ENCODE results near the gene CDCP2. TPM values are rescaled to one million over a fixed set of nuclear protein-coding genes. Genes with fewer than 3 reads are reported as not detected.

CDCP2 gene
- total and polyA plus RNA-seq, 2 of the 8 experiments (the other 6 are each of a cell fraction or from before 2014, with no cell fraction given) = not detected

DNA sequence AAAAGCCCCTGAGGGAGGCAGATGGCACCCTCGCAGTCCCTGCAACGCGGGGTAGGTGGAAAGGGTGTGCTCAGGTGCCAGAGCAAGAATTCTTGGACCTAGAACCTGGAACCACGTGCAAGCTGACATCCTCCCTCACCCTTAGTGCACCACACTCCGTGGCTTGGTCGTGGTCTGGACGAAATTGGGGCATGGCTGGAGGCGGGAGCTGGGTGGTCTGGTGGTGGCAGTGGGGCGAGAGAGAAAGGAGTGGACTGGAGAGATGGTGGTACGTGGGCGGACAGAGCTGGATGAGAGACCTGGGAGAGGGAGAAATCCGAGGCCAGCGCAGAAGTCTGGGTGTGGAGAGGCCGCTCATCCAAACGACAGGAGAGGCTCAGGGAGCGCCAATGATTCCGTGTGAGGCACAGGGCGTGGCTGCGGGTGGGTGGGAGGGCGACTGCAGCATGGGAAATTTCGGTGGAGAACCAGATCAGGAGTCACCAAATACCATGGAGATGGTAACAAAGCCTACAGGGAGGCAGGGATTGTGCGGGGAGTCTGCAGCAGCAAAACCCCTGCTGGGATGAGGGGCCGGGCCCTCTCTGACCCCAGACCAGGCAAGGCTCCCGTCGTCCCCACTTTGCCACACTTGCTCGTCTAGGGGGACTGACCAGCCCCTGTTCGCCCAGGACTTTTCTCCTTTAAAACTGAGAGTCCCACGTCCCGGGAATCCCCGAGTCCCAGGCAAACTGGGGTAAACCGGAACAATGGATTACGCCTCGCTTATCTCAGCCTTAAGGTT lies 31.9 kb downstream of the CDCP2 start:
- no peak for FAIRE-seq
- no peak overlapping the region for H3K56ac ChIP-seq (replicated peaks; ENCODE audit: insufficient read length, low read depth, low read length)

More for the DNA sequence above, 31.9 kb downstream of the CDCP2 start:
- peak overlapping the region; percentile 83 for H4K91ac ChIP-seq (replicated peaks; ENCODE audit: insufficient read length, low read length)
- H3K4me1 ChIP-seq (replicated peaks in 1 of 4; ENCODE audit: control insufficient read depth in 3 of 4, insufficient read depth in 4 of 4, low read length in 3 of 4) = peaks cover 7 to 27% (median 15%) of the 10 kb centered on the region in 4 experiments
- H3K4ac ChIP-seq (replicated peaks; ENCODE audit: insufficient read length, low read depth, low read length) = no peak overlapping the region
- 70% methylated on average over 21 of the region's 33 CpGs; no CpG with 5 or more reads in 1 of the 2 experiments for WGBS, 2 experiments (ENCODE audit: extremely low coverage in 1 of 2, insufficient coverage in 1 of 2, insufficient read length in 1 of 2, insufficient replicate concordance in 2 of 2, low coverage in 1 of 2, low lambda C conversion rate in 2 of 2, missing lambda C conversion rate in 1 of 2)
- H2AK5ac ChIP-seq (ENCODE audit: low read depth, low read length) = 0 out of 2 replicates have a peak overlapping the region, but pooled peaks have one; percentile 25
- peak overlapping the region; percentile 85 for H2AFZ ChIP-seq (ENCODE audit: low read length)
- TF ChIP-seq RBBP5 (IDR thresholded peaks at IDR 0.05; ENCODE audit: borderline replicate concordance, low read depth, low read length) = 0 out of 2 replicates have a peak, but pooled peaks have one; percentile 28
- no peak for TF ChIP-seq GABPA (IDR thresholded peaks at IDR 0.05; ENCODE audit: borderline replicate concordance, insufficient read depth, low read length)
- no peak for TF ChIP-seq SP2 (IDR thresholded peaks at IDR 0.05; ENCODE audit: low read length)
- H3K9ac ChIP-seq (replicated peaks in 1 of 4; ENCODE audit: extremely low read depth in 1 of 4, low read depth in 3 of 4, low read length in 3 of 4) = no peak overlapping the region
- H4K8ac ChIP-seq (ENCODE audit: extremely low read depth, insufficient read depth, low read length) = peak overlapping the region; percentile 94; the same call in 1 of the 2 replicates
- peak in 1 of 2 experiments; percentile 63 for DNase-seq (ENCODE audit: low read depth in 1 of 2, low spot score in 2 of 2)
- H3K9me3 ChIP-seq (ENCODE audit: insufficient read depth in 2 of 2, low read depth in 1 of 2, low read length in 1 of 2) = no peaks in the 10 kb centered on the region
- no peak overlapping the region for H3K14ac ChIP-seq (ENCODE audit: insufficient read length)
- no peak overlapping the region for H3K23ac ChIP-seq (ENCODE audit: insufficient read length)
- H2BK5ac ChIP-seq (ENCODE audit: low read depth, low read length) = peak overlapping the region; percentile 7; the same call in 1 of the 2 replicates
- H3K27ac ChIP-seq (ENCODE audit: low read depth, low read length) = no peak overlapping the region
- H2BK120ac ChIP-seq (replicated peaks; ENCODE audit: low read depth, low read length) = no peak overlapping the region
- peak overlapping the region in 1 of 4 experiments; percentile 45; a peak in 2 of 8 replicates for H3K4me3 ChIP-seq (ENCODE audit: extremely low read depth in 1 of 4, insufficient read depth in 2 of 4, low read depth in 3 of 4, low read length in 4 of 4)
- peaks cover 0 to 11% (median 8%) of the 10 kb centered on the region in 4 experiments; a peak in 5 of 7 replicates for H3K27me3 ChIP-seq (replicated peaks in 1 of 4; ENCODE audit: control insufficient read depth in 3 of 4, extremely low read depth in 1 of 4, insufficient read depth in 3 of 4, low read length in 3 of 4)
- H3K79me2 ChIP-seq (ENCODE audit: control insufficient read depth in 1 of 2, insufficient read depth in 2 of 2, low read length in 2 of 2) = no peaks in the 10 kb centered on the region
- peaks cover 0 to 7% of the 10 kb centered on the region in 2 experiments for H4K20me1 ChIP-seq (replicated peaks in 1 of 2; ENCODE audit: control insufficient read depth in 1 of 2, insufficient read depth in 2 of 2, low read length in 2 of 2)
- H2BK15ac ChIP-seq (ENCODE audit: low read length) = peak overlapping the region; percentile 98; the same call in 1 of the 2 replicates
- ChIA-PET POLR2A (ENCODE audit: partially characterized antibody) (interaction anchor here (1.0 to 2.9 kb wide), 6 partner anchors 11 to 102 kb away, joined by 3 to 8 read pairs (median 5); partner anchors contain the start of genes CYB5RL and MRPL37), CTCF (ENCODE audit: partially characterized antibody) (interaction anchor here (0.6 to 9.7 kb wide), 19 partner anchors 9 to 363 kb away, joined by 3 to 110 read pairs (median 7); partner anchors contain the start of genes CYB5RL and MRPL37)
- peaks cover 13% of the 10 kb centered on the region; the same call in 1 of the 2 replicates for H3K23me2 ChIP-seq (ENCODE audit: low read depth, low read length)
- peak overlapping the region; percentile 61; the same call in 1 of the 2 replicates for H2BK12ac ChIP-seq (ENCODE audit: low read depth, low read length)
- H4K5ac ChIP-seq (ENCODE audit: insufficient read length, low read depth, low read length) = no peak overlapping the region
- no peaks in the 10 kb centered on the region for H3K79me1 ChIP-seq (ENCODE audit: low read depth, low read length)
- H2BK20ac ChIP-seq (ENCODE audit: low read length) = no peak overlapping the region
- peak overlapping the region; percentile 33; the same call in 1 of the 2 replicates for H3K18ac ChIP-seq (ENCODE audit: extremely low read depth, low read length)
- peak overlapping the region; percentile 26 to 74 for H3K4me2 ChIP-seq (ENCODE audit: insufficient read depth in 1 of 2, low read depth in 2 of 2, low read length in 2 of 2)
- no peaks in the 10 kb centered on the region for H3K36me3 ChIP-seq (ENCODE audit: control insufficient read depth in 2 of 4, insufficient read depth in 4 of 4, low read length in 3 of 4)

Measured in H1 (cell line).